HEK293 (cell line): ENCODE data around the gene SAP25.

Source experiments
- AEBP2 ChIP-seq: fragments of 450-650 bp; formaldehyde crosslinking; IDR thresholded peaks from 2 replicates; pipeline ENCODE4 v1.5.1; 2016; ENCODE audit warnings: missing biosample characterization, missing genetic modification characterization, borderline replicate concordance
- CTCF ChIP-seq: fragments of 450-650 bp; formaldehyde crosslinking; IDR thresholded peaks from 2 replicates; pipeline ENCODE4 v1.5.1; 2016; ENCODE audit warnings: missing biosample characterization, missing genetic modification characterization
- GLIS1 ChIP-seq: fragments of 450-650 bp; formaldehyde crosslinking; IDR thresholded peaks from 2 replicates; pipeline ENCODE4 v1.5.1; 2016; ENCODE audit warnings: missing biosample characterization, missing genetic modification characterization
- GLIS2 ChIP-seq: fragments of 450-650 bp; formaldehyde crosslinking; IDR thresholded peaks from 2 replicates; pipeline ENCODE4 v1.5.1; 2016; ENCODE audit warnings: missing biosample characterization, missing genetic modification characterization
- KLF16 ChIP-seq: fragments of 450-650 bp; formaldehyde crosslinking; IDR thresholded peaks from 2 replicates; pipeline ENCODE4 v1.5.1; 2017; ENCODE audit warnings: missing biosample characterization, missing genetic modification characterization
- MEIS1 ChIP-seq: sonication (generic); formaldehyde crosslinking; IDR thresholded peaks from 2 replicates; pipeline ENCODE4 v1.8.1; 2022; ENCODE audit warnings: missing genetic modification reagents, mild to moderate bottlenecking, borderline replicate concordance
- OVOL3 ChIP-seq: fragments of 450-650 bp; formaldehyde crosslinking; IDR thresholded peaks from 2 replicates; pipeline ENCODE4 v1.5.1; 2016; ENCODE audit warnings: missing biosample characterization, missing genetic modification characterization
- PATZ1 ChIP-seq: fragments of 450-650 bp; formaldehyde crosslinking; IDR thresholded peaks from 2 replicates; pipeline ENCODE4 v1.5.1; 2016; ENCODE audit warnings: missing biosample characterization, missing genetic modification characterization
- PRDM10 ChIP-seq: fragments of 450-650 bp; formaldehyde crosslinking; IDR thresholded peaks from 2 replicates; pipeline ENCODE4 v1.5.1; 2016; ENCODE audit warnings: missing biosample characterization, missing genetic modification characterization
- SCRT1 ChIP-seq: fragments of 450-650 bp; formaldehyde crosslinking; IDR thresholded peaks from 2 replicates; pipeline ENCODE4 v1.5.1; 2016; ENCODE audit warnings: missing biosample characterization, missing genetic modification characterization, borderline replicate concordance
- SP3 ChIP-seq: fragments of 450-650 bp; formaldehyde crosslinking; IDR thresholded peaks from 2 replicates; pipeline ENCODE4 v1.5.1; 2016; ENCODE audit warnings: missing biosample characterization, missing genetic modification characterization
- ZBTB10 ChIP-seq: fragments of 450-650 bp; formaldehyde crosslinking; IDR thresholded peaks from 2 replicates; pipeline ENCODE4 v1.5.1; 2016; ENCODE audit warnings: missing biosample characterization, missing genetic modification characterization
- ZBTB26 ChIP-seq: fragments of 450-650 bp; formaldehyde crosslinking; optimal IDR thresholded peaks from 2 replicates; pipeline ENCODE3; 2016; ENCODE audit warnings: missing biosample characterization, mild to moderate bottlenecking, missing genetic modification characterization
- ZBTB48 ChIP-seq: fragments of 450-650 bp; formaldehyde crosslinking; IDR thresholded peaks from 2 replicates; pipeline ENCODE4 v1.5.1; 2016; ENCODE audit warnings: missing biosample characterization, missing genetic modification characterization
- ZBTB7A ChIP-seq: fragments of 450-650 bp; formaldehyde crosslinking; IDR thresholded peaks from 2 replicates; pipeline ENCODE4 v1.5.1; 2016; ENCODE audit warnings: low read depth, missing biosample characterization, missing genetic modification characterization
- ZEB2 ChIP-seq: fragments of 450-650 bp; formaldehyde crosslinking; IDR thresholded peaks from 2 replicates; pipeline ENCODE4 v1.5.1; 2016; ENCODE audit warnings: missing biosample characterization, missing genetic modification characterization
- ZNF175 ChIP-seq: fragments of 450-650 bp; formaldehyde crosslinking; IDR thresholded peaks from 2 replicates; pipeline ENCODE4 v1.5.1; 2016; ENCODE audit warnings: missing biosample characterization, missing genetic modification characterization
- ZNF341 ChIP-seq: fragments of 450-650 bp; formaldehyde crosslinking; IDR thresholded peaks from 2 replicates; pipeline ENCODE4; 2016; ENCODE audit warnings: low read depth, missing biosample characterization, missing genetic modification characterization
- ZNF501 ChIP-seq: fragments of 450-650 bp; formaldehyde crosslinking; IDR thresholded peaks from 2 replicates; pipeline ENCODE4 v1.5.1; 2016; ENCODE audit warnings: missing biosample characterization, missing genetic modification characterization
- ZNF514 ChIP-seq: fragments of 450-650 bp; formaldehyde crosslinking; IDR thresholded peaks from 2 replicates; pipeline ENCODE4 v1.5.1; 2016; ENCODE audit warnings: missing biosample characterization, missing genetic modification characterization
- ZNF629 ChIP-seq: fragments of 450-650 bp; formaldehyde crosslinking; IDR thresholded peaks from 2 replicates; pipeline ENCODE4 v1.5.1; 2017; ENCODE audit warnings: missing biosample characterization, missing genetic modification characterization
- ZNF692 ChIP-seq: fragments of 450-650 bp; formaldehyde crosslinking; IDR thresholded peaks from 2 replicates; pipeline ENCODE4 v1.5.1; 2016; ENCODE audit warnings: missing biosample characterization, missing genetic modification characterization
- ZNF785 ChIP-seq: fragments of 450-650 bp; formaldehyde crosslinking; IDR thresholded peaks from 2 replicates; pipeline ENCODE4 v1.5.1; 2016; ENCODE audit warnings: missing biosample characterization, missing genetic modification characterization
- ZXDB ChIP-seq: fragments of 450-650 bp; formaldehyde crosslinking; IDR thresholded peaks from 2 replicates; pipeline ENCODE4 v1.5.1; 2016; ENCODE audit warnings: missing biosample characterization, missing genetic modification characterization

Gene SAP25

GRCh38 chr7:100586266-100587025 lies 12.7 kb upstream of the SAP25 start, which contains the start of gene FBXO24 (continued):
- TF ChIP-seq ZBTB10 (peak; percentile 50; the same call in 1 of the 2 replicates), SP3 (tag by site-specific recombination) (peak; percentile 98), GLIS1 (tag by site-specific recombination) (peak; percentile 79), PRDM10 (tag by site-specific recombination) (peak; percentile 99), ZXDB (tag by site-specific recombination) (peak; percentile 94), ZNF501 (0 out of 2 replicates have a peak, but pooled peaks have one; percentile 20), CTCF (no peak), ZBTB7A (tag by site-specific recombination) (peak; percentile 88; the same call in 1 of the 2 replicates), AEBP2 (tag by site-specific recombination) (no peak), KLF16 (tag by site-specific recombination) (no peak; the same call in 1 of the 2 replicates), PATZ1 (tag by site-specific recombination) (0 out of 2 replicates have a peak, but pooled peaks have one; percentile 66), ZBTB48 (tag by site-specific recombination) (peak; percentile 96), ZNF692 (tag by site-specific recombination) (no peak), ZNF785 (no peak), ZNF514 (tag by site-specific recombination) (no peak), ZNF341 (tag by site-specific recombination) (peak; percentile 67; the same call in 1 of the 2 replicates), ZNF175 (tag by site-specific recombination) (no peak), ZNF629 (tag by site-specific recombination) (0 out of 2 replicates have a peak, but pooled peaks have one; percentile 41), OVOL3 (no peak), ZEB2 (tag by site-specific recombination) (no peak), MEIS1 (CRISPR knock-in tag) (no peak), GLIS2 (peak; percentile 99), SCRT1 (tag by site-specific recombination) (no peak), ZBTB26 (tag by site-specific recombination) (peak; percentile 45)
